Esophagus muscularis mucosa (tissue), 3 donors: ENCODE results near the gene MAN1A2.

ENCODE experiments used
- POLR2A ChIP-seq: fragments of 450-650 bp; IDR thresholded peaks from one replicate; pipeline ENCODE4 v1.6.1; 2017; ENCODE audit warnings: antibody characterized with exemption, moderate library complexity, mild to moderate bottlenecking, low read depth
- POLR2AphosphoS5 ChIP-seq, 2 donors: sonication (generic); formaldehyde crosslinking; IDR thresholded peaks; one replicate each; pipeline ENCODE4 v1.6.1; 2017; ENCODE audit warnings: antibody characterized with exemption in 2 of 2
- TF ChIP-seq, protein P1 (sequence below), 3 experiments: fragments of 200-600 bp in 2 of 3; fragments of 450-650 bp in 1 of 3; sonication (generic) in 2 of 3; IDR thresholded peaks; one replicate each; pipeline ENCODE4 v1.5.1; 2017 to 2019; ENCODE audit warnings: antibody characterized with exemption in 3 of 3, mild to moderate bottlenecking in 2 of 3, moderate library complexity in 1 of 3

DNA sequence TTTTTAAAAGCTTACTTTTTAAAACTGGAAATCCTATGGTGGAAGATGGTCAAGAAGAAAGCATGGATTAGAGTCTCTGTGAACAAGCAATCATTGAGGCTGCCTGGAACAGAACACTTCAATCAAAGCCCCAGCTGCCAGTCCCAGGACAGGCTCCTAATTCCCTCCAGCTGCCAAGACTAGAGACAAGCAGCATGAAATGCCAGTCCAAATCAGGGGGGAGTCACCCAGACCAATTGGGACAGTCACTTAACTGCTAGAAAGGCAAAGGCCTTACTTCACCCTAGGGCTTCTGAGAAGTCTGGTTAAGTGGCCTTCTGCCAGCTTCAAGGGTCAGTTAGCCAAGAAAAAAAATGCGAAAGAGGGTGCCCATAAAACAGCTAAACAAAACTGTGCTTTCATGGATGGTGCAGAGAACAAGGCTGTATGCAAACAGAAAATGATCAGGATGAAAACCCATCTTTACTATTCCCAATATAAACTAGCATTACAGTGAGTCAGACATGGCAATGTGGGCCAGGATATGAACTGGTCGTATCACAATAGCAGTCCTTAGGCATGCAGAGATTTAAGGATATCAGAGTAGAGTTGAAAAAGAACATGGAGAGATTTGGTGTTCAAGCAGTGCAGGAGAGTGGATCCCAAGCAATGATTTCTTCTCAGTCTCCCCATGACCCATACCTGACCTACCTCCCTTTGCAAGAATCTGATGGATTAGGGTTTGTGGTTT, 31.0 kb upstream of the MAN1A2 start:
- TF ChIP-seq POLR2AphosphoS5 (IDR thresholded peaks at IDR 0.05) (no peak), POLR2A (no peak)
- TF ChIP-seq, protein P1, sequence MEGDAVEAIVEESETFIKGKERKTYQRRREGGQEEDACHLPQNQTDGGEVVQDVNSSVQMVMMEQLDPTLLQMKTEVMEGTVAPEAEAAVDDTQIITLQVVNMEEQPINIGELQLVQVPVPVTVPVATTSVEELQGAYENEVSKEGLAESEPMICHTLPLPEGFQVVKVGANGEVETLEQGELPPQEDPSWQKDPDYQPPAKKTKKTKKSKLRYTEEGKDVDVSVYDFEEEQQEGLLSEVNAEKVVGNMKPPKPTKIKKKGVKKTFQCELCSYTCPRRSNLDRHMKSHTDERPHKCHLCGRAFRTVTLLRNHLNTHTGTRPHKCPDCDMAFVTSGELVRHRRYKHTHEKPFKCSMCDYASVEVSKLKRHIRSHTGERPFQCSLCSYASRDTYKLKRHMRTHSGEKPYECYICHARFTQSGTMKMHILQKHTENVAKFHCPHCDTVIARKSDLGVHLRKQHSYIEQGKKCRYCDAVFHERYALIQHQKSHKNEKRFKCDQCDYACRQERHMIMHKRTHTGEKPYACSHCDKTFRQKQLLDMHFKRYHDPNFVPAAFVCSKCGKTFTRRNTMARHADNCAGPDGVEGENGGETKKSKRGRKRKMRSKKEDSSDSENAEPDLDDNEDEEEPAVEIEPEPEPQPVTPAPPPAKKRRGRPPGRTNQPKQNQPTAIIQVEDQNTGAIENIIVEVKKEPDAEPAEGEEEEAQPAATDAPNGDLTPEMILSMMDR (IDR thresholded peaks at IDR 0.05): no peak
